HG03280 (cell line): ENCODE results near the gene CACNG6.
"Not testable (repeated sequence)": the region's sequence is repeated elsewhere in the genome, so short reads cannot be mapped to it uniquely, and the experiment has no call there.

Source experiments
- ATAC-seq: cut with Tn5 transposase; IDR thresholded peaks from one replicate; pipeline ENCODE4 v1.9.1; 2021; ENCODE audit warnings: mild to moderate bottlenecking, moderate library complexity; ENCODE audit not compliant: unreplicated experiment

CACNG6 gene

GRCh38 chr19:53999694-54000093 lies 8.3 kb downstream of the CACNG6 start:
- no peak for ATAC-seq

GRCh38 chr19:54001496-54001895 lies 10.1 kb downstream of the CACNG6 start:
- no peak for ATAC-seq

- no peak for ATAC-seq
Observed at GRCh38 chr19:54002495-54003315, 11.3 kb downstream of the CACNG6 start.

- no peak for ATAC-seq
Observed at GRCh38 chr19:54009440-54009839, 18.0 kb downstream of the CACNG6 start.

GRCh38 chr19:54010474-54010873 lies 19.0 kb downstream of the CACNG6 start:
- no peak for ATAC-seq

GRCh38 chr19:54011507-54012211 lies 20.2 kb downstream of the CACNG6 start:
- no peak for ATAC-seq

GRCh38 chr19:54013866-54014265 lies 22.4 kb downstream of the CACNG6 start:
- no peak for ATAC-seq

GRCh38 chr19:54014920-54015560 lies 23.6 kb downstream of the CACNG6 start:
- no peak for ATAC-seq

GRCh38 chr19:54017261-54017660 lies 25.8 kb downstream of the CACNG6 start:
- ATAC-seq = no peak

GRCh38 chr19:54021363-54021762 lies 29.9 kb downstream of the CACNG6 start:
- ATAC-seq = no peak

GRCh38 chr19:54021932-54022331 lies 30.5 kb downstream of the CACNG6 start:
- no peak for ATAC-seq

- ATAC-seq = no peak
Observed at GRCh38 chr19:54023191-54023590, 31.8 kb downstream of the CACNG6 start.

GRCh38 chr19:54024660-54025059 lies 33.2 kb downstream of the CACNG6 start:
- ATAC-seq = no peak

- ATAC-seq = no peak
Observed at GRCh38 chr19:54026656-54027055, 35.2 kb downstream of the CACNG6 start.

GRCh38 chr19:54029301-54029700 lies 37.9 kb downstream of the CACNG6 start:
- ATAC-seq = no peak

GRCh38 chr19:54029930-54030490 lies 38.6 kb downstream of the CACNG6 start:
- ATAC-seq = no peak

- ATAC-seq = no peak
Observed at GRCh38 chr19:54030895-54031586, 39.6 kb downstream of the CACNG6 start.

GRCh38 chr19:54035215-54036178 lies 44.1 kb downstream of the CACNG6 start:
- no peak for ATAC-seq

GRCh38 chr19:54036542-54036941 lies 45.1 kb downstream of the CACNG6 start:
- ATAC-seq = not testable (repeated sequence)

GRCh38 chr19:54040003-54040402 lies 48.6 kb downstream of the CACNG6 start:
- no peak for ATAC-seq
